ENCODE results near the gene DCAF8L1. TPM values are rescaled to one million over a fixed set of nuclear protein-coding genes. Genes with fewer than 3 reads are reported as not detected.

The DCAF8L1 gene
- polyA plus RNA-seq, 1 of the 3 experiments (the other 2 are of a cell fraction) = 0.10 TPM

GRCh38 chrX:27968352-27968751, 12.9 kb downstream of the DCAF8L1 start:
- POLR2A ChIA-PET = no interaction called here
- H3K36me3 ChIP-seq (replicated peaks in 1 of 2; ENCODE audit: control insufficient read depth in 1 of 2, insufficient read depth in 2 of 2, low read length in 1 of 2) = no peaks in the 10 kb centered on the region
- 5% methylated on average over 2 of the region's 2 CpGs for WGBS (ENCODE audit: low lambda C conversion rate)
- no peaks in the 10 kb centered on the region for H3K4me1 ChIP-seq (ENCODE audit: control insufficient read depth in 1 of 2, insufficient read depth in 2 of 2, low read depth in 1 of 2, low read length in 1 of 2)
- no peaks in the 10 kb centered on the region for H3F3A ChIP-seq (replicated peaks; ENCODE audit: insufficient read depth)
- H2AFZ ChIP-seq (ENCODE audit: low read depth) = no peak overlapping the region
- H3K27me3 ChIP-seq (ENCODE audit: insufficient read depth) = no peaks in the 10 kb centered on the region
- H3K27ac ChIP-seq (ENCODE audit: low read depth in 2 of 2, low read length in 1 of 2) = no peak overlapping the region
- no peak overlapping the region for H3K4me2 ChIP-seq
- no peaks in the 10 kb centered on the region for H4K20me1 ChIP-seq (ENCODE audit: insufficient read depth)
- H3K79me2 ChIP-seq (ENCODE audit: insufficient read depth) = no peaks in the 10 kb centered on the region
- H3K4me3 ChIP-seq (ENCODE audit: low read depth in 2 of 2, low read length in 1 of 2) = no peak overlapping the region
- TF ChIP-seq MXI1 (IDR thresholded peaks at IDR 0.05; ENCODE audit: low read depth, low read length) = no peak
- TF ChIP-seq GATA2 (CRISPR knock-in tag; IDR thresholded peaks at IDR 0.05) = no peak
- TF ChIP-seq GABPA (IDR thresholded peaks at IDR 0.05; ENCODE audit: low read depth) = no peak
- no peak for TF ChIP-seq TAF1 (IDR thresholded peaks at IDR 0.05; ENCODE audit: borderline replicate concordance, low read depth, low read length)
- TF ChIP-seq TEAD4 (IDR thresholded peaks at IDR 0.05; ENCODE audit: borderline replicate concordance, insufficient read depth) = no peak
- no peak for TF ChIP-seq YY1 (IDR thresholded peaks at IDR 0.05; ENCODE audit: low read depth)
- TF ChIP-seq MEF2A (IDR thresholded peaks at IDR 0.05; ENCODE audit: borderline replicate concordance, low read depth) = no peak
- TF ChIP-seq TCF12 (IDR thresholded peaks at IDR 0.05) = no peak
- no peak for TF ChIP-seq EZH2phosphoT487 (IDR thresholded peaks at IDR 0.05; ENCODE audit: borderline replicate concordance, low read depth)
- no peak for TF ChIP-seq RXRA (IDR thresholded peaks at IDR 0.05; ENCODE audit: borderline replicate concordance, low read depth)
- TF ChIP-seq USF2 (IDR thresholded peaks at IDR 0.05; ENCODE audit: borderline replicate concordance, low read depth, low read length) = no peak
- no peak for TF ChIP-seq SIN3A (IDR thresholded peaks at IDR 0.05; ENCODE audit: borderline replicate concordance, low read depth, low read length)
- no peak for TF ChIP-seq RFX5 (IDR thresholded peaks at IDR 0.05; ENCODE audit: low read length)
- TF ChIP-seq SMC3 (IDR thresholded peaks at IDR 0.05; ENCODE audit: low read depth, low read length) = no peak
- TF ChIP-seq ZBTB33 (IDR thresholded peaks at IDR 0.05; ENCODE audit: borderline replicate concordance, low read depth) = no peak
- TF ChIP-seq ELF1 (IDR thresholded peaks at IDR 0.05) = no peak
- TF ChIP-seq IRF3 (IDR thresholded peaks at IDR 0.05; ENCODE audit: low read depth, low read length) = no peak
- CTCF ChIA-PET = no interaction called here
- no peaks in the 10 kb centered on the region for H3K9me2 ChIP-seq
- H3K9ac ChIP-seq = no peak overlapping the region
- DNase-seq = no peak
- no peaks in the 10 kb centered on the region for H3K9me3 ChIP-seq

All from SK-N-SH (cell line).